Peyer's patch (tissue), 4 donors: ENCODE data around the gene SDC4. TPM values are rescaled to one million over a fixed set of nuclear protein-coding genes. Genes with fewer than 3 reads are reported as not detected.

ENCODE experiments used
- DNase-seq, 3 donors: peaks; one replicate each; pipeline ENCODE4 v3.0.0-alpha.2; 2017 to 2019
- H3K27ac ChIP-seq, 4 donors: fragments of 200-600 bp; sonication (generic); one replicate each; pipeline ENCODE4 v1.5.1; 2016 to 2019
- H3K27me3 ChIP-seq, 2 donors: fragments of 200-600 bp; sonication (generic); one replicate each; pipeline ENCODE4 v1.5.1; 2019
- H3K36me3 ChIP-seq, 3 donors: fragments of 200-600 bp; sonication (generic); one replicate each; pipeline ENCODE4 v1.5.1; 2016 to 2019
- H3K4me1 ChIP-seq, 4 donors: fragments of 200-600 bp; sonication (generic); one replicate each; pipeline ENCODE4 v1.5.1; 2016 to 2019
- H3K4me3 ChIP-seq, 4 donors: fragments of 200-600 bp; sonication (generic); 1 replicate in 3 of 4; 2 replicates in 1 of 4; pipeline ENCODE4 v1.5.1; 2016 to 2019; ENCODE audit warnings: mild to moderate bottlenecking in 1 of 4
- H3K9me3 ChIP-seq, 4 donors: fragments of 200-600 bp; sonication (generic); one replicate each; pipeline ENCODE4 v1.5.1; 2016 to 2019; ENCODE audit warnings: mild to moderate bottlenecking in 1 of 4
- CTCF ChIP-seq, 6 experiments: fragments of 450-650 bp in 4 of 6; fragments of 200-600 bp in 2 of 6; sonication (generic) in 1 of 6; IDR thresholded peaks; one replicate each; pipeline ENCODE4 v1.5.1; 2017 to 2019; ENCODE audit warnings: antibody characterized with exemption in 6 of 6, mild to moderate bottlenecking in 3 of 6, moderate library complexity in 1 of 6
- POLR2A ChIP-seq, 2 donors: fragments of 450-650 bp; IDR thresholded peaks; one replicate each; pipeline ENCODE4 v1.5.1; 2017; ENCODE audit warnings: antibody characterized with exemption in 2 of 2, mild to moderate bottlenecking in 2 of 2, moderate library complexity in 2 of 2
- total RNA-seq, 4 donors: library from RNA; depleted of rRNA; stranded (reverse); fragments of >200 nt; gene quantifications; one replicate each; pipeline ENCODE4 v1.1.0, GENCODE V29; 2016

SDC4 gene
- total RNA-seq, 4 donors from 2014 or later: 21.5 to 49.7 (median 32.5) TPM

GRCh38 chr20:45387274-45387673, 39.0 kb upstream of the SDC4 start:
- H3K4me3 ChIP-seq: no peak overlapping the region
- DNase-seq: no peak
- TF ChIP-seq POLR2A (IDR thresholded peaks at IDR 0.05): no peak
- TF ChIP-seq CTCF (IDR thresholded peaks at IDR 0.05): no peak
- no peak overlapping the region for H3K27ac ChIP-seq
- no peaks in the 10 kb centered on the region for H3K36me3 ChIP-seq
- H3K4me1 ChIP-seq: no peaks in the 10 kb centered on the region
- no peaks in the 10 kb centered on the region for H3K9me3 ChIP-seq
- H3K27me3 ChIP-seq: no peaks in the 10 kb centered on the region

- Histone ChIP-seq H3K4me1 (peaks cover 0 to 3% (median 2%) of the 10 kb centered on the region in 4 donors), H3K9me3 (no peaks in the 10 kb centered on the region), H3K27ac (no peak within 1 kb of the TSS), H3K4me3 (no peak within 1 kb of the TSS), H3K36me3 (peaks cover 0 to 4% (median 0%) of the 10 kb centered on the region in 3 donors), H3K27me3 (no peaks in the 10 kb centered on the region)
- TF ChIP-seq CTCF (IDR thresholded peaks at IDR 0.05) (no peak), POLR2A (IDR thresholded peaks at IDR 0.05) (no peak)
- no peak for DNase-seq
Measured at GRCh38 chr20:45378191-45378590, 30.0 kb upstream of the SDC4 start, which contains the start of gene TP53TG5. Gene TP53TG5 (minus strand): TSS chr20:45378325. CDS start chr20:45378236, 89 bp downstream.

GRCh38 chr20:45377269-45377668, 29.0 kb upstream of the SDC4 start:
- no peak overlapping the region for H3K4me3 ChIP-seq
- TF ChIP-seq POLR2A (IDR thresholded peaks at IDR 0.05): no peak
- TF ChIP-seq CTCF (IDR thresholded peaks at IDR 0.05): no peak
- DNase-seq: no peak
- H3K9me3 ChIP-seq: no peaks in the 10 kb centered on the region
- no peaks in the 10 kb centered on the region for H3K27me3 ChIP-seq
- no peak overlapping the region for H3K27ac ChIP-seq
- peaks cover 0 to 4% (median 0%) of the 10 kb centered on the region in 3 donors for H3K36me3 ChIP-seq
- peaks cover 0 to 10% (median 8%) of the 10 kb centered on the region in 4 donors for H3K4me1 ChIP-seq

GRCh38 chr20:45374966-45375365, 26.7 kb upstream of the SDC4 start:
- peaks cover 0 to 4% (median 0%) of the 10 kb centered on the region in 3 donors for H3K36me3 ChIP-seq
- H3K27ac ChIP-seq: no peak overlapping the region
- DNase-seq: no peak
- peaks cover 0 to 12% (median 8%) of the 10 kb centered on the region in 4 donors for H3K4me1 ChIP-seq
- H3K9me3 ChIP-seq: no peaks in the 10 kb centered on the region
- TF ChIP-seq POLR2A (IDR thresholded peaks at IDR 0.05) (no peak), CTCF (IDR thresholded peaks at IDR 0.05) (no peak)
- no peak overlapping the region for H3K4me3 ChIP-seq
- H3K27me3 ChIP-seq: no peaks in the 10 kb centered on the region

GRCh38 chr20:45374101-45374467, 25.9 kb upstream of the SDC4 start:
- no peaks in the 10 kb centered on the region for H3K27me3 ChIP-seq
- TF ChIP-seq POLR2A (IDR thresholded peaks at IDR 0.05) (no peak), CTCF (IDR thresholded peaks at IDR 0.05) (no peak)
- no peak for DNase-seq
- peaks cover 0 to 12% (median 9%) of the 10 kb centered on the region in 4 donors for H3K4me1 ChIP-seq
- H3K9me3 ChIP-seq: no peaks in the 10 kb centered on the region
- H3K27ac ChIP-seq: peak overlapping the region; percentile 54 to 82 (median 80)
- H3K4me3 ChIP-seq: peak overlapping the region; percentile 37 to 58 (median 47)
- H3K36me3 ChIP-seq: peaks cover 0 to 4% (median 0%) of the 10 kb centered on the region in 3 donors
